ENCODE data around the gene SRRM2.

The SRRM2 gene

DNA sequence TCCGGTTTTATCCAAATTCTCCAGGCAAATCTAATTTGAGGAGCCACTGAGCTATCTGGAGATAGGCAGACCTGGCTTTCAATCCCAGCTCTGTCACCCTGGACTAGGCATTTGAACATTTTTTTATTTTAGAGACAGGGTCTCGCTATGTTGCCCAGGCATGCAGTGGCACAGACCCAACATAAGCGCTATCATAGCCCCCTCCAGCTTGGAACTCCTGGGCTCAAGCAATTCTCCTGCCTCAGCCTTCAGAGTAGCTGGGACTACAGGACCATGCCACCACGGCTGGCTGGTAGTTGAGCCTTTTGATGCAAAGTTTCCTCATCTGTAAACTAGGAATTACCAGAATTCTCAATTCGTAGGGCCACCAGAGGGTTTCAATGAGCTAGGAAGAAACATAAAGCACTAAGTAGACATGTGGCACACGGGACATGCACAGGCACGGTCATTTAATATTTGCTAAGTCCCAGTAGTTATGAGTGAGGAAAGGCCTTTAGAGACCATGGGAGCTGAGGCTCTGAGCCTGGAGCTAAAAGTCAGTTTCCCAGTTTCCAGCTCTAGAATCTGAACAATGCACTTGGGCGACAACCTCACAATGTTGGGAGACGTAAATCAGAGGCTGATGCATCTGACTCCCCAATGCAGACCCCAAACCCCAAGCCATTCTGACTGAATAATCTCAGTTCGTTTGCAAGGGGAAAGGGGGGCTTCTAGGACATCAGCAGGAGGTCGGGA is 23.5 kb downstream of the SRRM2 start:
- TF ChIP-seq POLR2A (IDR thresholded peaks at IDR 0.05; ENCODE audit: low read depth, low read length) (no peak), TAF1 (IDR thresholded peaks at IDR 0.05; ENCODE audit: borderline replicate concordance, low read depth, low read length) (0 out of 2 replicates have a peak, but pooled peaks have one; percentile 21), POLR2AphosphoS5 (IDR thresholded peaks at IDR 0.05; ENCODE audit: low read depth, low read length) (no peak)
- DNase-seq (ENCODE audit: insufficient read length), result no peak
- FAIRE-seq, result no peak

- TF ChIP-seq POLR2A (IDR thresholded peaks at IDR 0.05; ENCODE audit: low read depth, low read length) (no peak), TAF1 (IDR thresholded peaks at IDR 0.05; ENCODE audit: borderline replicate concordance, low read depth, low read length) (no peak), POLR2AphosphoS5 (IDR thresholded peaks at IDR 0.05; ENCODE audit: low read depth, low read length) (no peak)
- FAIRE-seq (no peak), DNase-seq (ENCODE audit: insufficient read length) (no peak)
Measured at GRCh38 chr16:2776500-2777139, 24.2 kb downstream of the SRRM2 start.

GRCh38 chr16:2777231-2777902 is 24.9 kb downstream of the SRRM2 start, which contains the start of gene ELOB:
Gene ELOB, minus strand, starts transcription at chr16:2777280. Its CDS starts 41 bp downstream, at chr16:2777239.
- FAIRE-seq (peak; percentile 96), DNase-seq (ENCODE audit: insufficient read length) (peak; percentile 97)
- peak; percentile 93 for TF ChIP-seq TAF1 (IDR thresholded peaks at IDR 0.05; ENCODE audit: borderline replicate concordance, low read depth, low read length)
- TF ChIP-seq POLR2A (IDR thresholded peaks at IDR 0.05; ENCODE audit: low read depth, low read length), result peak; percentile 83
- peak; percentile 61; the same call in 1 of the 2 replicates for TF ChIP-seq POLR2AphosphoS5 (IDR thresholded peaks at IDR 0.05; ENCODE audit: low read depth, low read length)

- FAIRE-seq, result peak; percentile 14
- TF ChIP-seq POLR2A (IDR thresholded peaks at IDR 0.05; ENCODE audit: low read depth, low read length) (peak; percentile 43; the same call in 1 of the 2 replicates), POLR2AphosphoS5 (IDR thresholded peaks at IDR 0.05; ENCODE audit: low read depth, low read length) (peak; percentile 65), TAF1 (IDR thresholded peaks at IDR 0.05; ENCODE audit: borderline replicate concordance, low read depth, low read length) (no peak)
- no peak for DNase-seq (ENCODE audit: insufficient read length)
Measured at GRCh38 chr16:2777903-2778629, 25.6 kb downstream of the SRRM2 start.

- TF ChIP-seq POLR2A (IDR thresholded peaks at IDR 0.05; ENCODE audit: low read depth, low read length), result no peak
- no peak for TF ChIP-seq POLR2AphosphoS5 (IDR thresholded peaks at IDR 0.05; ENCODE audit: low read depth, low read length)
- TF ChIP-seq TAF1 (IDR thresholded peaks at IDR 0.05; ENCODE audit: borderline replicate concordance, low read depth, low read length), result no peak
- no peak for DNase-seq (ENCODE audit: insufficient read length)
- FAIRE-seq, result no peak
Measured at GRCh38 chr16:2778630-2778958, 26.2 kb downstream of the SRRM2 start.

- FAIRE-seq, result no peak
- TF ChIP-seq POLR2AphosphoS5 (IDR thresholded peaks at IDR 0.05; ENCODE audit: low read depth, low read length) (no peak), TAF1 (IDR thresholded peaks at IDR 0.05; ENCODE audit: borderline replicate concordance, low read depth, low read length) (no peak), POLR2A (IDR thresholded peaks at IDR 0.05; ENCODE audit: low read depth, low read length) (no peak)
- no peak for DNase-seq (ENCODE audit: insufficient read length)
Measured at GRCh38 chr16:2779151-2779920, 26.9 kb downstream of the SRRM2 start.

DNA sequence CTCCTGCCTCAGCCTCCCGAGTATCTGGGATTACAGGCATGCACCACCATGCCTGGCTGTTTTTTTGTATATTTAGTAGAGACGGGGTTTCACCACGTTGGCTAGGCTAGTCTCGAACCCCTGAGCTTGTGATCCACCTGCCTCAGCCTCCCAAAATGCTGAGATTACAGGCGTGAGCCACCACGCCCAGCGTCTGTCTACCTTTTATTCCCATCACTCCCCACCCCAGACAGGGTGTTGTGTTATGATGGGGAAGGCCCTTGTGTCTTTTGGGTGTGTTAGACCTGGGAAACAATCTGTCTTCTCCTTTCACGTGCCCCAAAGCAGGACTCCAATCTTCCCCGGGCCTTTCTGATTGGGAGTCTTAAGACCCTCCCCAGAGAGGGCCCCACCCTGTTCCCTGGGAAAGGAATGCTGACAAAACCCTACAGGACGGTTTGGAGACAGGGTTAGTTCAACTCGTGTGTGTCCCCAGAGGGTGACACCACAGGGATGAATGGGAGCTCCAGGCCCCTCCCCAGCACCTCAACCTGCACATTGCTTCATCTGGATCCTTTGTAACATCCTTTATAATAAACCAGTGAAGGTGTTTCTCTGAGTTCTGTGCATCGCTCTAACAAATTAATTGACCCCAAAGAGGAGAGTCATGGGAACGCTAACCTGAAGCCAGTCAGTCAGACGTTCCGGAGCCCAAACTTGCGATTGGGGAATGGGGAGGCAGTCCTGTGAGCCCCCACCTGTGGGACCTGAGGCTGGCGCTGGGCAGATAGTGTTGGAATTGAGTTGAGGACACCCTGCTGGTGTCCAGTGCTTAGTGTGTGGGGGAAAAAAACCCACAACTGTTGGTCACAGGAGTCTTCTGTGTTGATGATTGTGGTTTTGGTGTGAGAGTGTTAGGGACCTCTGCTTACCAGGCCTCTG is 27.8 kb downstream of the SRRM2 start:
- TF ChIP-seq POLR2AphosphoS5 (IDR thresholded peaks at IDR 0.05; ENCODE audit: low read depth, low read length) (no peak), TAF1 (IDR thresholded peaks at IDR 0.05; ENCODE audit: borderline replicate concordance, low read depth, low read length) (no peak), POLR2A (IDR thresholded peaks at IDR 0.05; ENCODE audit: low read depth, low read length) (no peak)
- DNase-seq (ENCODE audit: insufficient read length) (no peak), FAIRE-seq (no peak)

DNA sequence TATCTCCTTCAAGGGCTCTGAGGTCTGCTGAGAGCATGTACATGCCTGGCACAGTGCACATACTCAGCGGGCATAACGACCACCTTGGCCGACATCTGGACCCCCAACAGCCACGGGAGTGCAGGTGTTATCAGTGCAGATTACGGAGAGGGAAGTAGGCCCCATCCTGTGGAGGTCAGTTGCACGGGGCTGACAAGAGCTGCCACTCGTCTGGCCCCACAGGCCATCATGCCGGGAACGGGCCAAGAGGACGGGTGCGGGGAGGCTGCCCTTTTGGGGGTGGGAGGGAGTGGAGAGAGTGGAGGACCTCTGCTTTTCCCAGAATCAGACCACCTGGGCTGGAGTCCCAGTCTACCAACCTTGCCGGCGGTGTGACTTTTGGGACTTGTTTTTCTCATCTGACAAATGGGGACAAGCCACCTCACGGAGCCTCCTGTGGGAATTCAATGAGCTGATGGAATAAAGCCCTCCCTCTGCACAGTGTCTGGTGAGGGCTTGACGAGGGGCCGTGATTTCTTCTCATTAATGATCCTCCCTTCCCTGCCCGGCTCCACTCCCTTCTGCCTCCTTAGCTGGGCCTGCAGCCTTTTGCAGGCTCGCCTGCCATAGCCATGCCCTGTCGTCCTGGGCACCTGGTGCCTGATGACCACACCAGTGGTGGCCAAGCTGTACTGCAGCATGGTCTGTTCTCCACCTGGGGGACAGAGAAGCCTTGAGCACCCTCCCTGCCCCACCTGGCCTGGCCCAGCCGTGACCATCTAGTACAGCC is 30.3 kb downstream of the SRRM2 start:
- TF ChIP-seq POLR2A (IDR thresholded peaks at IDR 0.05; ENCODE audit: low read depth, low read length), result no peak
- TF ChIP-seq POLR2AphosphoS5 (IDR thresholded peaks at IDR 0.05; ENCODE audit: low read depth, low read length), result no peak
- no peak for TF ChIP-seq TAF1 (IDR thresholded peaks at IDR 0.05; ENCODE audit: borderline replicate concordance, low read depth, low read length)
- FAIRE-seq, result no peak
- DNase-seq (ENCODE audit: insufficient read length), result no peak

Data from GM12892 (cell line).